Panc1 (cell line): ENCODE data around the gene HAPLN1. TPM values are rescaled to one million over a fixed set of nuclear protein-coding genes. Genes with fewer than 3 reads are reported as not detected.
A peak's percentile ranks its signal among the peaks of the same experiment; 100 is the strongest.

ENCODE experiments used
- ATAC-seq: fragments of 200-7000 bp; cut with Tn5 transposase; 2 replicates; pipeline ENCODE4 v1.9.1; 2020; ENCODE audit warnings: mild to moderate bottlenecking, moderate library complexity
- BruUV-seq: library from RNA; stranded (reverse); fragments of 400-500 nt; replicated peaks from 2 replicates; lab custom pipeline; 2021; lab: Mats Ljungman, UMichigan
- CTCF ChIA-PET: fragments of 300-600 bp; sonication (Branson Sonifier 250); formaldehyde crosslinking; loops from one replicate; lab custom pipeline; 2022; ENCODE audit warnings: antibody characterized with exemption; lab: Charles Lee
- POLR2A ChIA-PET: fragments of 300-600 bp; sonication (Branson Sonifier 250); formaldehyde crosslinking; loops from one replicate; lab custom pipeline; 2022; ENCODE audit warnings: antibody characterized with exemption; lab: Charles Lee
- DNase-seq: peaks from one replicate; pipeline ENCODE4 v3.0.0-alpha.2; 2010; ENCODE audit warnings: low read depth, low spot score
- H3K27ac ChIP-seq: 2 replicates; pipeline ENCODE4 v1.5.1; 2011; ENCODE audit warnings: mild to moderate bottlenecking, low read length, inconsistent platforms
- H3K27me3 ChIP-seq: fragments of 200-500 bp; sonication (Bioruptor generic); 2 replicates; pipeline ENCODE4 v1.6.0; 2014; ENCODE audit warnings: low read length, inconsistent platforms; ENCODE audit not compliant: control insufficient read depth, insufficient read depth
- H3K36me3 ChIP-seq: fragments of 200-500 bp; sonication (Bioruptor generic); 2 replicates; pipeline ENCODE4 v1.5.1; 2014; ENCODE audit warnings: inconsistent platforms, mild to moderate bottlenecking, low read length, moderate library complexity; ENCODE audit not compliant: control insufficient read depth, insufficient read depth
- H3K4me1 ChIP-seq: 2 replicates; pipeline ENCODE4 v1.5.1; 2011; ENCODE audit warnings: inconsistent platforms, mild to moderate bottlenecking, low read length, moderate library complexity; ENCODE audit not compliant: control insufficient read depth, insufficient read depth
- H3K4me3 ChIP-seq, 2 experiments: 2 replicates each; pipeline ENCODE4 v1.5.1; 2011 to 2012; ENCODE audit warnings: low read depth in 2 of 2, low read length in 2 of 2, mild to moderate bottlenecking in 2 of 2, inconsistent platforms in 1 of 2, moderate library complexity in 1 of 2
- H3K9me3 ChIP-seq: fragments of 200-500 bp; sonication (Bioruptor generic); 2 replicates; pipeline ENCODE4 v1.5.1; 2014; ENCODE audit warnings: low read depth, mild to moderate bottlenecking, inconsistent platforms, low read length, moderate library complexity; ENCODE audit not compliant: control insufficient read depth, insufficient read depth
- POLR2AphosphoS5 ChIP-seq: IDR thresholded peaks from 2 replicates; pipeline ENCODE4 v1.6.1; 2012; ENCODE audit warnings: mild to moderate bottlenecking, low read depth, low read length, moderate library complexity
- TCF7L2 ChIP-seq: IDR thresholded peaks from 2 replicates; pipeline ENCODE4 v1.6.1; 2011; ENCODE audit warnings: mild to moderate bottlenecking, low read depth, low read length, inconsistent platforms
- in situ Hi-C: cut with HindIII; loops from 2 replicates; pipeline ENCODE4 v1.10.0; 2016; ENCODE audit warnings: low sequenced_read_pairs, low pct_unique_long_range_greater_than_20kb
- intact Hi-C: fragments of 100-400 bp; cut with micrococcal nuclease; formaldehyde crosslinking; loops from one replicate; pipeline ENCODE4 v1.10.0; 2022; ENCODE audit not compliant: unreplicated experiment
- total RNA-seq: library from RNA; stranded (reverse); gene quantifications from one replicate; pipeline ENCODE4 v1.2.1, GENCODE V29; 2021; ENCODE audit not compliant: unreplicated experiment
- TF ChIP-seq, protein P1 (sequence below): fragments of 450-650 bp; IDR thresholded peaks from 2 replicates; pipeline ENCODE4 v1.5.1; 2017; ENCODE audit warnings: mild to moderate bottlenecking
- TF ChIP-seq, protein P2 (sequence below), 2 experiments: IDR thresholded peaks; 2 replicates each; pipeline ENCODE4 v1.6.1; 2011 to 2012; ENCODE audit warnings: low read depth in 2 of 2, control low read depth in 1 of 2, low read length in 1 of 2, mild to moderate bottlenecking in 1 of 2, moderate library complexity in 1 of 2; ENCODE audit not compliant: insufficient read depth in 1 of 2

The HAPLN1 gene
- total RNA-seq, 1 experiment from 2014 or later, result 0.13 TPM

DNA sequence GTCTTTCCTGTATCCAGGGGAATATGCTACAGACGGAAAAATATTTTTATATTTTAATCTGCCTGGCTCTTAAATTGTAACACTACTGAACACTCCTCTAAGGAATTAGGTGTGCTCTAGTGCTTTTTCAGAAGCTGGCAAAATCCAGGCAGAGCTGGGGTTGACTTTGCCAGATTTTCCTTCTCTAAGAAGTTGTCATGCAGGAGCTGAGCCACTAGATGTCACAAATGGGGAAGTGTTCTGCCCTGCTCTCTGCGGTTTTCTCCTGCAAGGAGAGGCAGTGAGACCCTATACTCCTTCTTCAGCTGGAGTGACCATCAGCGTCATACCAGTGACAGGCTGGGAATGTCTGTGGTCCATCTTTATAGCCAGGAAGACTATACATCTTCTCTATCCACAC lies 112.5 kb downstream of the HAPLN1 start:
- TF ChIP-seq TCF7L2 (no peak), POLR2AphosphoS5 (no peak)
- TF ChIP-seq, protein P1, sequence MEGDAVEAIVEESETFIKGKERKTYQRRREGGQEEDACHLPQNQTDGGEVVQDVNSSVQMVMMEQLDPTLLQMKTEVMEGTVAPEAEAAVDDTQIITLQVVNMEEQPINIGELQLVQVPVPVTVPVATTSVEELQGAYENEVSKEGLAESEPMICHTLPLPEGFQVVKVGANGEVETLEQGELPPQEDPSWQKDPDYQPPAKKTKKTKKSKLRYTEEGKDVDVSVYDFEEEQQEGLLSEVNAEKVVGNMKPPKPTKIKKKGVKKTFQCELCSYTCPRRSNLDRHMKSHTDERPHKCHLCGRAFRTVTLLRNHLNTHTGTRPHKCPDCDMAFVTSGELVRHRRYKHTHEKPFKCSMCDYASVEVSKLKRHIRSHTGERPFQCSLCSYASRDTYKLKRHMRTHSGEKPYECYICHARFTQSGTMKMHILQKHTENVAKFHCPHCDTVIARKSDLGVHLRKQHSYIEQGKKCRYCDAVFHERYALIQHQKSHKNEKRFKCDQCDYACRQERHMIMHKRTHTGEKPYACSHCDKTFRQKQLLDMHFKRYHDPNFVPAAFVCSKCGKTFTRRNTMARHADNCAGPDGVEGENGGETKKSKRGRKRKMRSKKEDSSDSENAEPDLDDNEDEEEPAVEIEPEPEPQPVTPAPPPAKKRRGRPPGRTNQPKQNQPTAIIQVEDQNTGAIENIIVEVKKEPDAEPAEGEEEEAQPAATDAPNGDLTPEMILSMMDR, result peak; percentile 58
- CTCF ChIA-PET, result interaction anchor here (0.6 kb wide), 1 partner anchor 14 kb away, joined by 5 read pairs; no protein-coding TSS in a partner anchor
- no TSS peak for BruUV-seq
- POLR2A ChIA-PET, result no interaction called here
- Histone ChIP-seq H3K9me3 (no peaks in the 10 kb centered on the region), H3K27me3 (no peaks in the 10 kb centered on the region), H3K4me3 (no peak overlapping the region), H3K36me3 (no peaks in the 10 kb centered on the region), H3K4me1 (no peaks in the 10 kb centered on the region), H3K27ac (no peak overlapping the region)
- DNase-seq (no peak), ATAC-seq (no peak)
- intact Hi-C loops, result no loop called here
- in situ Hi-C loops, result no loop called here

DNA sequence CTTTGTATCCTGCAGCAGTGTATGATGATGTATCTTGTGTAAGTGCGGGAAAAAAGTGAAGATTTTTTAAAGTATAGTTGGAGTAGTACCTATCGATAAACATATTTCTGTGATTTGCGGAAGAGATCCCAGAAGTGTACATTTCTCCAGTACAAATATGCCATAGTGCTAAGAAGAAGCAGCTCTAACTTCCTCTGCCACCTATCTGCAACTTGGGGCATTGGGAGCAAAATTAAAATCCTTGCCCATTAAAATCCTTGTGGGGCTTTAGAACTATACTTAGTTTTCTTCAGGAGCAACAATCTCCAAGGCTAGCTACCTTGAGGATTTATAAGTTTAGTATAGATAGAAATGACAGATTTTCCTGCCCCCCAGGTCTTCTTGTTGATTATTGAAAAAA lies 125.4 kb downstream of the HAPLN1 start:
- BruUV-seq, result no TSS peak

More for the DNA sequence above, 125.4 kb downstream of the HAPLN1 start:
- CTCF ChIA-PET, result no interaction called here
- intact Hi-C loops (no loop called here), in situ Hi-C loops (no loop called here)
- TF ChIP-seq, protein P2, sequence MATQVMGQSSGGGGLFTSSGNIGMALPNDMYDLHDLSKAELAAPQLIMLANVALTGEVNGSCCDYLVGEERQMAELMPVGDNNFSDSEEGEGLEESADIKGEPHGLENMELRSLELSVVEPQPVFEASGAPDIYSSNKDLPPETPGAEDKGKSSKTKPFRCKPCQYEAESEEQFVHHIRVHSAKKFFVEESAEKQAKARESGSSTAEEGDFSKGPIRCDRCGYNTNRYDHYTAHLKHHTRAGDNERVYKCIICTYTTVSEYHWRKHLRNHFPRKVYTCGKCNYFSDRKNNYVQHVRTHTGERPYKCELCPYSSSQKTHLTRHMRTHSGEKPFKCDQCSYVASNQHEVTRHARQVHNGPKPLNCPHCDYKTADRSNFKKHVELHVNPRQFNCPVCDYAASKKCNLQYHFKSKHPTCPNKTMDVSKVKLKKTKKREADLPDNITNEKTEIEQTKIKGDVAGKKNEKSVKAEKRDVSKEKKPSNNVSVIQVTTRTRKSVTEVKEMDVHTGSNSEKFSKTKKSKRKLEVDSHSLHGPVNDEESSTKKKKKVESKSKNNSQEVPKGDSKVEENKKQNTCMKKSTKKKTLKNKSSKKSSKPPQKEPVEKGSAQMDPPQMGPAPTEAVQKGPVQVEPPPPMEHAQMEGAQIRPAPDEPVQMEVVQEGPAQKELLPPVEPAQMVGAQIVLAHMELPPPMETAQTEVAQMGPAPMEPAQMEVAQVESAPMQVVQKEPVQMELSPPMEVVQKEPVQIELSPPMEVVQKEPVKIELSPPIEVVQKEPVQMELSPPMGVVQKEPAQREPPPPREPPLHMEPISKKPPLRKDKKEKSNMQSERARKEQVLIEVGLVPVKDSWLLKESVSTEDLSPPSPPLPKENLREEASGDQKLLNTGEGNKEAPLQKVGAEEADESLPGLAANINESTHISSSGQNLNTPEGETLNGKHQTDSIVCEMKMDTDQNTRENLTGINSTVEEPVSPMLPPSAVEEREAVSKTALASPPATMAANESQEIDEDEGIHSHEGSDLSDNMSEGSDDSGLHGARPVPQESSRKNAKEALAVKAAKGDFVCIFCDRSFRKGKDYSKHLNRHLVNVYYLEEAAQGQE (IDR thresholded peaks at IDR 0.05; ENCODE audit: insufficient read depth in 1 of 2, low read depth in 2 of 2, low read length in 1 of 2), result no peak
- TF ChIP-seq, protein P1, result peak; percentile 5; the same call in 1 of the 2 replicates
- no peaks in the 10 kb centered on the region for H3K9me3 ChIP-seq
- H3K36me3 ChIP-seq, result no peaks in the 10 kb centered on the region
- no peak for ATAC-seq
- H3K27me3 ChIP-seq, result no peaks in the 10 kb centered on the region
- H3K4me1 ChIP-seq, result no peaks in the 10 kb centered on the region
- H3K4me3 ChIP-seq, result no peak overlapping the region
- POLR2A ChIA-PET, result no interaction called here
- no peak for DNase-seq
- H3K27ac ChIP-seq, result no peak overlapping the region
